Hepatocyte (in vitro differentiated cells): ENCODE results near the gene LUC7L. TPM values are rescaled to one million over a fixed set of nuclear protein-coding genes. Genes with fewer than 3 reads are reported as not detected.
"Not testable (repeated sequence)": the region's sequence is repeated elsewhere in the genome, so short reads cannot be mapped to it uniquely, and the experiment has no call there.

Experiments used
- DNase-seq: peaks from one replicate; pipeline ENCODE4 v3.0.0-alpha.2; 2016; ENCODE audit warnings: low spot score
- H2AFZ ChIP-seq: fragments of 200-600 bp; sonication (generic); 2 replicates; pipeline ENCODE4 v1.6.0; 2016; ENCODE audit warnings: antibody characterized with exemption, mild to moderate bottlenecking
- H3K27ac ChIP-seq: fragments of 200-600 bp; sonication (generic); 2 replicates; pipeline ENCODE4 v1.5.1; 2016; ENCODE audit warnings: mild to moderate bottlenecking
- H3K27me3 ChIP-seq: fragments of 200-600 bp; sonication (generic); 2 replicates; pipeline ENCODE4 v1.6.1; 2016
- H3K36me3 ChIP-seq: fragments of 200-600 bp; sonication (generic); replicated peaks from 2 replicates; pipeline ENCODE4 v1.5.1; 2016; ENCODE audit warnings: low read depth; ENCODE audit not compliant: insufficient read depth
- H3K4me1 ChIP-seq: fragments of 200-600 bp; sonication (generic); 2 replicates; pipeline ENCODE4 v1.5.1; 2016; ENCODE audit warnings: mild to moderate bottlenecking, moderate library complexity; ENCODE audit not compliant: insufficient read depth
- H3K4me2 ChIP-seq: fragments of 200-600 bp; sonication (generic); 2 replicates; pipeline ENCODE4 v1.6.0; 2016
- H3K4me3 ChIP-seq: fragments of 200-600 bp; sonication (generic); 2 replicates; pipeline ENCODE4 v1.5.1; 2016; ENCODE audit warnings: mild to moderate bottlenecking
- H3K79me2 ChIP-seq: fragments of 200-600 bp; sonication (generic); 2 replicates; pipeline ENCODE4 v1.6.0; 2017; ENCODE audit warnings: mild to moderate bottlenecking
- H3K9me2 ChIP-seq: fragments of 200-600 bp; sonication (generic); replicated peaks from 2 replicates; pipeline ENCODE4 v1.6.0; 2017; ENCODE audit warnings: mild to moderate bottlenecking; ENCODE audit not compliant: insufficient read depth
- H3K9me3 ChIP-seq: fragments of 200-600 bp; sonication (generic); 2 replicates; pipeline ENCODE4 v1.5.1; 2016; ENCODE audit warnings: low read depth, mild to moderate bottlenecking
- H4K20me1 ChIP-seq: fragments of 200-600 bp; sonication (generic); 2 replicates; pipeline ENCODE4 v1.6.0; 2016; ENCODE audit warnings: mild to moderate bottlenecking; ENCODE audit not compliant: insufficient read depth, poor library complexity, severe bottlenecking
- EZH2 ChIP-seq: fragments of 200-600 bp; sonication (generic); IDR thresholded peaks from 2 replicates; pipeline ENCODE4 v1.6.1; 2016; ENCODE audit warnings: antibody characterized with exemption, mild to moderate bottlenecking, borderline replicate concordance
- EZH2phosphoT487 ChIP-seq: fragments of 200-600 bp; sonication (generic); IDR thresholded peaks from one replicate; pipeline ENCODE4 v1.6.1; 2018; ENCODE audit warnings: antibody characterized with exemption, mild to moderate bottlenecking, low read depth, moderate library complexity; ENCODE audit not compliant: unreplicated experiment, severe bottlenecking
- WGBS: methylation state at CpG from one replicate; pipeline ENCODE4 v1.1.6; 2016; ENCODE audit warnings: low lambda C conversion rate; ENCODE audit errors: missing lambda C conversion rate; 5-methylcytosine and 5-hydroxymethylcytosine counted together
- polyA plus RNA-seq: library from polyadenylated mRNA; unstranded; fragments of >200 nt; fragmentation: Nextera tagmentation; extraction: Ambion mirVana; gene quantifications from 2 replicates; pipeline ENCODE4 v1.2.1, GENCODE V29; 2016
- total RNA-seq: library from RNA; depleted of rRNA; stranded (reverse); fragments of >200 nt; gene quantifications from 2 replicates; pipeline ENCODE4 v1.2.3, GENCODE V29; 2014
- TF ChIP-seq, protein P1 (sequence below): fragments of 200-600 bp; sonication (generic); IDR thresholded peaks from 2 replicates; pipeline ENCODE4 v1.5.1; 2016; ENCODE audit warnings: antibody characterized with exemption, mild to moderate bottlenecking; ENCODE audit not compliant: poor library complexity

Gene LUC7L
- total and polyA plus RNA-seq, 2 experiments from 2014 or later, result 75.2 to 75.4 TPM

DNA sequence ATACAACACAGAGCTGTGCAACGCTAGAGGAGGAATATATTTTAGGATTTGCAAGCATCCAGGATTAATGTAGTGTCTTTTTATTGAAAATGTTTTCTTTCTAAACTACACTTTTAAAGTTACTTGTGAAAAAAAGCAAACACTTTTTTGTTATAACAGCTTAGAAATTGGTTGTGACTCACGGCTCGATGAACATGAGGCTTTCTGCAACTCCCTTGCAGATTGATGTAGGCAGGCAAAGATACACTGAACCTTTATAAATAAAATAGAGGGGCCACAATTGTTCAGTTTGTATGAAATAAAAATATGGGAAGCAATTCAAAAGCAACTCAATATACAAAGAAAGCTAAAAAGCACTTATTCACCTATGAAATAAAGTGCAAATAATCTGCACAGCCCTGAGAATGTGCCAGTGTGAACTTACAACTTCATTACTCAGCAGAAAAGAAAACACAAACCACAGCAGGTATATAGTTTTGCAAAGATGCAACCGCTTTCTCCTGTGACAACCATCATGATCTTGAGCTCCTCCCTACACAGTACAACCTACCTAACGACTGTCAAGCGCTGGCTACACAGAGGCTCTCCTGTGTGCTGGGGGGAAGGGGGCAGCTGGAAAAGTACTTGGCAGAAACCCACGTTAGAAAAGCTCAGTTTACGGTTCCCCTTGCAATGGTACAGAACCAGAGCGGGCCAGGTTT, 948 bp downstream of the LUC7L start:
- H3K4me3 ChIP-seq, result peak overlapping the region; percentile 96
- no peaks in the 10 kb centered on the region for H3K9me2 ChIP-seq
- no peaks in the 10 kb centered on the region for H3K9me3 ChIP-seq
- no peaks in the 10 kb centered on the region for H3K36me3 ChIP-seq
- 19% methylated on average over 9 of the region's 9 CpGs for WGBS
- DNase-seq, result peak; percentile 34
- H3K27me3 ChIP-seq, result no peaks in the 10 kb centered on the region
- peaks cover 11% of the 10 kb centered on the region for H3K4me1 ChIP-seq
- peaks cover 40% of the 10 kb centered on the region for H4K20me1 ChIP-seq
- no peak for TF ChIP-seq EZH2
- TF ChIP-seq, protein P1, sequence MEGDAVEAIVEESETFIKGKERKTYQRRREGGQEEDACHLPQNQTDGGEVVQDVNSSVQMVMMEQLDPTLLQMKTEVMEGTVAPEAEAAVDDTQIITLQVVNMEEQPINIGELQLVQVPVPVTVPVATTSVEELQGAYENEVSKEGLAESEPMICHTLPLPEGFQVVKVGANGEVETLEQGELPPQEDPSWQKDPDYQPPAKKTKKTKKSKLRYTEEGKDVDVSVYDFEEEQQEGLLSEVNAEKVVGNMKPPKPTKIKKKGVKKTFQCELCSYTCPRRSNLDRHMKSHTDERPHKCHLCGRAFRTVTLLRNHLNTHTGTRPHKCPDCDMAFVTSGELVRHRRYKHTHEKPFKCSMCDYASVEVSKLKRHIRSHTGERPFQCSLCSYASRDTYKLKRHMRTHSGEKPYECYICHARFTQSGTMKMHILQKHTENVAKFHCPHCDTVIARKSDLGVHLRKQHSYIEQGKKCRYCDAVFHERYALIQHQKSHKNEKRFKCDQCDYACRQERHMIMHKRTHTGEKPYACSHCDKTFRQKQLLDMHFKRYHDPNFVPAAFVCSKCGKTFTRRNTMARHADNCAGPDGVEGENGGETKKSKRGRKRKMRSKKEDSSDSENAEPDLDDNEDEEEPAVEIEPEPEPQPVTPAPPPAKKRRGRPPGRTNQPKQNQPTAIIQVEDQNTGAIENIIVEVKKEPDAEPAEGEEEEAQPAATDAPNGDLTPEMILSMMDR, result no peak
- TF ChIP-seq EZH2phosphoT487, result no peak
- peak overlapping the region; percentile 100 for H3K27ac ChIP-seq
- H3K4me2 ChIP-seq, result peak overlapping the region; percentile 82
- H3K79me2 ChIP-seq, result peaks cover 57% of the 10 kb centered on the region
- H2AFZ ChIP-seq, result peak overlapping the region; percentile 83

DNA sequence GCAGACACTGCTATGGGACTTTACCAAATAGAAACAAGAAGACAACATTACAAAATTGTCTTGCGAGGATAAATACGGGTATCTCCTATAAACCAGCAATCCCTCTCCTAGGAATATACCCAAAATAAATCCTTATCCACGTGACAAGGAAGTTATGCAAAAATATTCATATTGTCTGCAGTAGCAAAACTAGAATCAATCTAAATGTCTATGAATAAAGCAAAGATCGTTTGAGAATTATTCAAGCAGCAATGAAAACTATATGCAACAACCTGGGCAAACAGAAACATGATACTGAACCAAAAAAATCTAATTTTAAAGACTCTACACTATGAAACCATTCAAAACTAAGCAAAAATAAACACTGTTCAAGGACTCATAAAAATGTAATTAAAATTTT, 9.2 kb downstream of the LUC7L start:
- Histone ChIP-seq H2AFZ (no peak overlapping the region), H3K9me3 (no peaks in the 10 kb centered on the region), H3K4me1 (no peaks in the 10 kb centered on the region), H3K36me3 (no peaks in the 10 kb centered on the region), H3K27me3 (no peaks in the 10 kb centered on the region), H3K9me2 (no peaks in the 10 kb centered on the region), H3K4me3 (no peak overlapping the region), H4K20me1 (peaks cover 65% of the 10 kb centered on the region), H3K79me2 (peaks cover 97% of the 10 kb centered on the region), H3K4me2 (no peak overlapping the region), H3K27ac (no peak overlapping the region)
- no peak for DNase-seq
- WGBS, result 90% methylated on average over 4 of the region's 4 CpGs
- TF ChIP-seq EZH2phosphoT487, result no peak
- TF ChIP-seq EZH2, result no peak
- TF ChIP-seq, protein P1, result no peak

DNA sequence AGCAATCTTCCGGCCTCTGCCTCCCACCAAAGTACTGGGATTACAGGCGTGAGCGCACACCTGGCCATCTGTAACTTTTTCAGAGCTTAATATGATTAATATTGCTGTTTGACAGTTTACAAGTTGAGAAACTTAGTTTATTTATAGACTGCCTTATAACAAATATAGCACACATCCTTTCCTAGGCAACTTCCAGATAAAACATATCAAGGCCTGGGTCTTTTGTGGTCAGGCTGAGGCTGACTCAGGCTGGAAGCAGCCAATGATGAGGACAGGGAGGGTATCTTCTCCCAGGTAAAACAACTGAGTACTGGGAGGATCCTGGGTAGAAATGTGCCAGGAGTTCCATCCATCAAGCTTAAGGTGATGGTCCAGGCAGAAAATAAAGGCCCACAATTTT, 16.2 kb downstream of the LUC7L start:
- TF ChIP-seq EZH2 (no peak), EZH2phosphoT487 (no peak)
- TF ChIP-seq, protein P1, result no peak
- peaks cover 94% of the 10 kb centered on the region for H3K79me2 ChIP-seq

DNA sequence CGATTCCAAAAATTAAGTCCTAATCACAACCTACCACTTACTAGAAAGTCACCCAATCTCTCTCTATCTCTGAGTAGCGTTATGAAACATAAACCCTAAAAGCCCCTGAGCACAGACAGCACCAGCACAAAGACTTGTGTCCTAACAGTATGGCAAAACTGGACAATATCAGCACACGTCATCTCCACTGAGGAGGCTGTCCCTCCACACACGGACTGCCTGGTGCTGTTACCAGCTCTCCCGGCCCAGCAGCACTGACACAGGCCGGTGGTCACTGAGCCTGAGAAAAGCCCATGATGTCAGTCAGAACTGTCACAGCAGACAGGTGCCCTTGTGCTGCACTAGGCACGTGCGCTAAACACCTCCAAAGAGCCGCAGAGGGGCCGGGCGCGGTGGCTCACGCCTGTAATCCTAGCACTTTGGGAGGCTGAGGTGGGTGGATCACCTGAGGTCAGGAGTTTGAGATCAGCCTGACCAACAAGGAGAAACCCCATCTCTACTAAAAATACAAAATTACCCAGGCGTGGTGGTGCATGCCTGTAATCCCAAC, 17.5 kb downstream of the LUC7L start:
- 94% methylated on average over 14 of the region's 14 CpGs for WGBS
- H3K27ac ChIP-seq, H2AFZ ChIP-seq, H3K36me3 ChIP-seq, H3K4me1 ChIP-seq, H3K4me3 ChIP-seq, DNase-seq, H3K9me3 ChIP-seq, H3K27me3 ChIP-seq, H3K4me2 ChIP-seq, H3K9me2 ChIP-seq: not testable (repeated sequence)
- peaks cover 82% of the 10 kb centered on the region for H3K79me2 ChIP-seq
- H4K20me1 ChIP-seq, result peaks cover 77% of the 10 kb centered on the region

More for the DNA sequence above, 16.2 kb downstream of the LUC7L start:
- Histone ChIP-seq H3K4me3 (no peak overlapping the region), H3K9me3 (no peaks in the 10 kb centered on the region), H3K4me2 (no peak overlapping the region), H4K20me1 (peaks cover 78% of the 10 kb centered on the region), H3K4me1 (no peaks in the 10 kb centered on the region), H2AFZ (no peak overlapping the region), H3K27me3 (no peaks in the 10 kb centered on the region), H3K9me2 (no peaks in the 10 kb centered on the region), H3K27ac (no peak overlapping the region), H3K36me3 (no peaks in the 10 kb centered on the region)
- no peak for DNase-seq
- 87% methylated on average over 3 of the region's 3 CpGs for WGBS

DNA sequence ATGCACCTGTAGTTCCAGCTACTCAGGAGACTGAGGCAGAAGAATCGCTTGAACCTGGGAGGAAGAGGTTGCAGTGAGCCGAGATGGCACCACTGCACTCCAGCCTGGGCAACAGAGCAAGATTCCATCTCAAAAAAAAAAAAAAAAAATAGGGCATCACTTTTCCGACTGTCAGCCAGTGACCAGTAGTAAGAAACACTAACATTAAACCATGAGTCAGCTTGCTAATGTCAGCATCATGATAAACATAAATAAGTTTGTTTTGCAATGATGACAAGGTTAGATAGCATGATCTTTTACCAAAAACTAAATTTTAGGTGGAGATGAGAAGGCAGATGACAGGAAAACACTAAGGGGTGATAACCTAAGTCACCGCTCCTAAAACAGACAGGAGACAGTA, 19.9 kb downstream of the LUC7L start:
- not testable (repeated sequence) for H3K4me1 ChIP-seq, H3K4me3 ChIP-seq, H3K27me3 ChIP-seq, H3K27ac ChIP-seq, H3K9me3 ChIP-seq, H3K4me2 ChIP-seq, H3K9me2 ChIP-seq, H3K36me3 ChIP-seq, DNase-seq, H2AFZ ChIP-seq
- 88% methylated on average over 4 of the region's 4 CpGs for WGBS
- Histone ChIP-seq H4K20me1 (peaks cover 65% of the 10 kb centered on the region), H3K79me2 (peaks cover 62% of the 10 kb centered on the region)

DNA sequence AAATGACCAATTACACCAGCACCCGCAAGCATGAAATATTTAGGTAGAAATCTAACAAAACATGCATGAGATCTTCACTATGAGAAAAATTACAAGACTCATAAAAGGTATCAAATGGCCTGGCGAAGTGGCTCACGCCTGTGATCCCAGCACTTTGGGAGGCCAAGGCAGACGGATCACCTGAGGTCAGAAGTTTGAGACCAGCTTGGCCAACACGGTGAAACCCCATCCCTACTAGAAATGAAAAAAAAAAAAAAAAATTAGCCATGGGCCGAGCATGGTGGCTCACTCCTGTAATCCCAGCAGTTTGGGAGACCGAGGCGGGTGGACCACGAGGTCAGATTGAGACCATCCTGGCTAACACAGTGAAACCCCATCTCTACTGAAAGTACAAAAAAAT, 25.2 kb downstream of the LUC7L start:
- Histone ChIP-seq H4K20me1 (peaks cover 21% of the 10 kb centered on the region), H3K79me2 (peaks cover 28% of the 10 kb centered on the region)
- H3K27ac ChIP-seq, H3K4me1 ChIP-seq, H3K4me2 ChIP-seq, DNase-seq, H3K9me3 ChIP-seq, H3K36me3 ChIP-seq, H3K4me3 ChIP-seq, H3K27me3 ChIP-seq, H3K9me2 ChIP-seq, H2AFZ ChIP-seq: not testable (repeated sequence)
- 96% methylated on average over 9 of the region's 9 CpGs for whole genome bisulfite sequencing
